ENCODE measurements around the gene BRF1.

Gene BRF1

DNA sequence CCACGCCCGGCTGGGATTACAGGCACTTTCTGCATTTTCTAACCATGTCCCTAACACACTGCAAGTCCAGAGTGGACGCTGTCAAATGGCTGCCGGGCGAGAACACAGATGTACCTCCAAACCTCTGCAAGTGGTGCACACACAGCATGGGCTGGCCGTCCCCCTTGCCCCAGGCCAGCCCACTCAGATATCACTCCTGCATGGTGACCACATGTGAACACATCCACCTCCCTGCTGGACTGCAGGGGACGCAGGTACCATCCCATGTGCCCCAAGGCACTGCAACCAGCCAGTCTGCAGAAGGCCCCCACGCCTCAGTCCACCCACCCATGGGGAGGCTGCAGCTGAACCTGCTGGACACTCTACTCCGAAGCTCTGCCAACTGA is 14.0 kb downstream of the BRF1 start:
- DNase-seq (ENCODE audit: low read depth in 2 of 2): no peak
- H3K4me3 ChIP-seq (replicated peaks in 1 of 2; ENCODE audit: low read depth in 2 of 2, low read length in 2 of 2): no peak overlapping the region
- TF ChIP-seq CTCF (IDR thresholded peaks at IDR 0.05; ENCODE audit: low read depth, low read length): no peak

- DNase-seq (ENCODE audit: low read depth in 2 of 2): no peak
- no peak overlapping the region for H3K4me3 ChIP-seq (replicated peaks in 1 of 2; ENCODE audit: low read depth in 2 of 2, low read length in 2 of 2)
- no peak for TF ChIP-seq CTCF (IDR thresholded peaks at IDR 0.05; ENCODE audit: low read depth, low read length)
These were observed 15.6 kb downstream of the BRF1 start for GRCh38 chr14:105285174-105285573.

GRCh38 chr14:105283899-105284298 is 16.9 kb downstream of the BRF1 start:
- DNase-seq (ENCODE audit: low read depth in 2 of 2): no peak
- H3K4me3 ChIP-seq (replicated peaks in 1 of 2; ENCODE audit: low read depth in 2 of 2, low read length in 2 of 2): no peak overlapping the region
- no peak for TF ChIP-seq CTCF (IDR thresholded peaks at IDR 0.05; ENCODE audit: low read depth, low read length)

DNA sequence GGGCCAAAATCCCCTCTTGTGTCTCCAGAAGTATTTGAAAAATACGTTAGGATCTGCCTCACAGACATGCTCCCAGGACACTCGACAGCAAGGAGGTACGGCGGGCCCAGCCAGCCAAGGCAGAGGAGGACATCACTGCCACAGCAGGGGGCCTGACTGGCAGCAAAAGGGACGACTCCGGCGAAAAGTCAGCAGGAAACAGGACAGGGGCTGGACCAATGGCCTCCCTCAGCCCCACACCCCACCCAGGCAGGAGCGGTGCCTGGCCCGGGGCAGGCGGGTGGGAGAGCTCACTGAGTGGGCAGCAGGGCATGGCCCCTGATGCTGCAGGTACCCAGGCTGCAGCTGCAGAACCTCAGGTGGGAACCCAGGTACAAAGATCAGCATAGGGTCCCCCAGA is 17.8 kb downstream of the BRF1 start:
- no peak for DNase-seq (ENCODE audit: low read depth in 2 of 2)
- TF ChIP-seq CTCF (IDR thresholded peaks at IDR 0.05; ENCODE audit: low read depth, low read length): no peak
- no peak overlapping the region for H3K4me3 ChIP-seq (replicated peaks in 1 of 2; ENCODE audit: low read depth in 2 of 2, low read length in 2 of 2)

DNA sequence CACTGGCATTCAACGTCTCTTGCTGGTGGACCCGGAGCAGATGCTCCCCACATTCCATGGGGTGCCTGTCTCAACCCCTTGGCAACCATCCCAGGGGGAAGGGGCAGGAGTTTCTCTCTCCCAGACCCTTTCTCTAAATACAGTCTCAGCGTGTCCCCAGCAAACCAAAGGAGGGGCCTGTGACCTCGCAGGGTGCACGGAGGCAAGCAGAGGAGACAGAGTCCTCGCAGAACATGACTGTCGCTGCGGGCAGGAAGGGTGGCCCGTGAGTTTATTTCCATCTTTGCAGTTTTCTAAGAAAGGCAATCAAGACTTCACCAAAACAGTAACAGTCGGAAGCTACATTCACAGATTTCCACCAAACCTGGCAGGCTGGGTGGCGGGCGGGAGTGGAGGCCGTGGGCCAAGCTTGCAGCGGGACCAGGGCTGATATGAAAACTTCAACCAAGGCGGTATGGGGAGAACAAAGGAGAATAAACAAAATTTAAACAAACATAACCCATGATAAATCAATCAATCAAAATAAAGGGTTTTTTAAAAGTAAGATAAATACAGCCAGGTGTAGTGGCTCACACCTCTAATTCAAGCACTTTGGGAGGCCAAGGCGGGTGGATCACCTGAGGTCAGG is 18.6 kb downstream of the BRF1 start:
- no peak for TF ChIP-seq CTCF (IDR thresholded peaks at IDR 0.05; ENCODE audit: low read depth, low read length)
- no peak for DNase-seq (ENCODE audit: low read depth in 2 of 2)
- no peak overlapping the region for H3K4me3 ChIP-seq (replicated peaks in 1 of 2; ENCODE audit: low read depth in 2 of 2, low read length in 2 of 2)

DNA sequence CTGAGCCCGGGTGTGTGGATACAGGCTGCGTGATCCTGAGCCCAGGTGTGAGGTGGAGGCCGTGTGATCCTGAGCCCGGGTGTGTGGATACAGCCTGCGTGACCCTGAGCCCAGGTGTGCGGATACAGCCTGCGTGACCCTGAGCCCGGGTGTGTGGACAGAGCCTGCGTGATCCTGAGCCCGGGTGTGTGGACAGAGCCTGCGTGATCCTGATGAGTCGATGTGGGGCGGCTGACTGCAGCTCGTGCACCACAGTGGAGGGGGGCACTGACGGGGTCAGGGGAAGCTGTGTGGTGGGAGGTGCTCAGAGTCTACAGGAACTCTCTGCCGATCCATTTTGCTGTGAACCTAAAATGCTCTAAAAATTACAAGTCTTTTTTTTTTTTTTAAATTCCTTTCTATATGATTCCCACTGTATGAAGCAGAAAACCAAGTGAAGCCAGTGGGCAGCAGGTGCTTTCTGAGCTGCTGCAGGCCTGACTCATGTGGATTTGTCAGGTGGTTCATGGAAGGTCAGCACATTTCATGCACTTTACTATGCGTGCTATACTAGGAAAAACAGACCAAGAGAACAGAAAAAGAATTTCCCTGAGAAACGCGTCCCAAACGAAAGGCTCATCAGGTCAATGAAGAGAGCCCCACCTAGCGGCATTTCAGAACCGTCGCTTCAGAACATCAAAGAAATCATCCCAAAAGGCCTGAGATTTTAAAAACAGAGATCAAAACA is 19.3 kb downstream of the BRF1 start:
- TF ChIP-seq CTCF (IDR thresholded peaks at IDR 0.05; ENCODE audit: low read depth, low read length): peak; percentile 70
- peak; percentile 76 to 80 for DNase-seq (ENCODE audit: low read depth in 2 of 2)
- no peak overlapping the region for H3K4me3 ChIP-seq (replicated peaks in 1 of 2; ENCODE audit: low read depth in 2 of 2, low read length in 2 of 2)
